Middle frontal gyrus (tissue), 1 donor: ENCODE data around the gene INSR.
"Not testable (repeated sequence)": the region's sequence is repeated elsewhere in the genome, so short reads cannot be mapped to it uniquely, and the experiment has no call there.

Source experiments
- DNase-seq: peaks from one replicate; pipeline ENCODE4 v3.0.0-alpha.2; 2015; ENCODE audit warnings: low spot score; ENCODE audit errors: extremely low spot score

Gene INSR

GRCh38 chr19:7293762-7294557 is at the start of gene INSR:
Gene INSR, minus strand, starts transcription at chr19:7294414. Its CDS starts 523 bp downstream, at chr19:7293891.
- DNase-seq = peak; percentile 85

- no peak for DNase-seq
Measured at GRCh38 chr19:7342143-7342542, 47.9 kb upstream of the INSR start.

GRCh38 chr19:7340959-7341837 is 47.0 kb upstream of the INSR start:
- peak; percentile 69 for DNase-seq

- DNase-seq = no peak
Measured at GRCh38 chr19:7337380-7338194, 43.4 kb upstream of the INSR start.

GRCh38 chr19:7336321-7336973 is 42.2 kb upstream of the INSR start:
- DNase-seq = no peak

- DNase-seq = no peak
Measured at GRCh38 chr19:7333198-7334118, 39.2 kb upstream of the INSR start.

GRCh38 chr19:7331446-7331845 is 37.2 kb upstream of the INSR start:
- DNase-seq = no peak

- DNase-seq = no peak
Measured at GRCh38 chr19:7328647-7329046, 34.4 kb upstream of the INSR start.

GRCh38 chr19:7327802-7328201 is 33.6 kb upstream of the INSR start:
- no peak for DNase-seq

GRCh38 chr19:7326105-7326877 is 32.1 kb upstream of the INSR start:
- DNase-seq = no peak

GRCh38 chr19:7318176-7318575 is 24.0 kb upstream of the INSR start:
- no peak for DNase-seq

- no peak for DNase-seq
Measured at GRCh38 chr19:7312816-7313215, 18.6 kb upstream of the INSR start.

GRCh38 chr19:7311911-7312310 is 17.7 kb upstream of the INSR start:
- no peak for DNase-seq

GRCh38 chr19:7308327-7308726 is 14.1 kb upstream of the INSR start:
- not testable (repeated sequence) for DNase-seq

GRCh38 chr19:7307590-7308218 is 13.5 kb upstream of the INSR start:
- no peak for DNase-seq

- no peak for DNase-seq
Measured at GRCh38 chr19:7304200-7304599, 10.0 kb upstream of the INSR start.

- no peak for DNase-seq
Measured at GRCh38 chr19:7303470-7303869, 9.3 kb upstream of the INSR start.

- DNase-seq = no peak
Measured at GRCh38 chr19:7301525-7301924, 7.3 kb upstream of the INSR start.

GRCh38 chr19:7297742-7298141 is 3.5 kb upstream of the INSR start:
- no peak for DNase-seq
